Hematopoietic multipotent progenitor cell treated with erythropoietin and hydrocortisone succinate and interleukin-3 and kit ligand, for 8 days (in vitro differentiated cells): ENCODE results near the gene JAKMIP1.

ENCODE experiments used
- DNase-seq: peaks from one replicate; pipeline ENCODE4 v3.0.0-alpha.2; 2015

JAKMIP1 gene

GRCh38 chr4:6200011-6200921, at the start of gene JAKMIP1:
TSS of gene JAKMIP1 (minus strand) at chr4:6200549. CDS start at chr4:6112850, 87,699 bp downstream.
- peak; percentile 35 for DNase-seq

DNA sequence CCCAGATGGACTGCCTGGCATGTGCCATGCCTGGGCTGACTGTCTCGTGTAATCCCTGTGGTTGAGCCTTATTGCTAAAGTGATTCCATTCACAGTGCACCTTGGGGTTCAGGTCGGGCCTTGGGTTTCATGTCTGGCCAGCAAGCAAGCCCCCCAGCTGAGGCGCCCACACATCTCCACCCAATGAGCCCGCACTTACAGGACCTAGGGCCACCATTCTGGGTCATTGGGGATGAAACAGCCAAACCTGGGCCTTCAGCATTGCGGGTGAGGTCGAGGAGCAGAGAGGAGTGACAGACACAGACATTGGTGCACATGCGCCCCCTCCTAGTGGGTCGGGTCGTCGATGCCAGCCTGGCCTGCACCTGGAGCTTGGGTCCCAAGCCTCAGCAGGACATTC, 48.0 kb upstream of the JAKMIP1 start:
- DNase-seq, result no peak

DNA sequence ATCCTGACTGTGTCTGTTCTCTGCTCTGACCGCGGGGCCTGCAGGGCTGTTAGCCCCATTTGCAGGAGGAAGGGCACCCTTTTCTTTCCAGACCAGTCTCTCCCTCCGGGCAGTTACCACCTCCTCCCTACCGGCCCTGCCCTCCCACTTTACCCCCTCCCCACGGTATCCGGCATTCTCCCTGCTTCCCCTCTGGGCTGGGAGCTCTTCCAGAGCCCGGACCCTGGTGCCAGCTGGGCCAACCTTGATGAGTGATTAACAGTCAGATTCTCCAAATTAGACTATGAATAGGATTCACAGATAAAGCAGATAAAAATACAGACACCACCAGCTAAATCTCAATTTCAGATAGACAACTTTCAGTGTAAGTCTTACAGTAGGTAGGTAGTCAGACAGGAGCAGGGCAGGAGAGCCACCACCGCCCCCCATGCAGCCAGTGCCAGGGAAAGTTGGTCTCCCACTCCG, 45.9 kb upstream of the JAKMIP1 start:
- DNase-seq, result no peak

- DNase-seq, result no peak
Observed at GRCh38 chr4:6245246-6246169, 45.2 kb upstream of the JAKMIP1 start.

DNA sequence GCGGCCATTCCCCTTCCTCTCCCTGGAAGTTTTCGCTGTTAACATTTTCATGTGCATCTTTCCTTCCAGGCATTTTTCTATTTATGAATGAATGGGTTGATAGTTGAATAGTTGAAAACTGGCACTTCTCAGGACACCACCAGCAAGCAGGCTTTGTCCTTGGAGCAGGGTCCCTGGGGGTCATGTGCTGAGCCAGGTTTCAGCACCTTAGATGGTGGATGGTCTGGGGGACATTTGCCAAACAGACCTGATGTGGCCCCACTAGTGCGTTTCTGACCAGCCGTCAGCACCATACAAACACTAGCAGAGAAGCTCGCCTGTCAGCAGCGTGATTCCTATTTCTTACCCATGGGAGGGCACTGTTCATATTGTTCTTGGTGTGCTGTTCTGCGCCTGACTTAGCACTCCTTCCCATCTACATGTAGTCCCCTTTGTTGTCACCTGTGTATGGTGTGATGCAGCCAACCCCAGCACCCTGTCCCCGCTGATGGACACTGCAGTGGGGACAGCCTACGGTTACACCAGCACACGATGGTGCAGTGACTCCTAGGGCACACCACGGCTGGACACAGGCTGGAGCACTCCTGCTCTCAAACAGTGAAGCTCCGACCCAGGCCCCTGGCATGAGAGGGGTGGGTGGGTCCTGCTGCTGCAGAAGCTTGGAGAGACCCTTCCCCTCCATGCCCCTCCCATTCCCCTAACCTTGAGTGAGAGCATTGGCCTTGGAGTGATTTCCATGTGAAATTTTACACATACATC, 42.1 kb upstream of the JAKMIP1 start:
- no peak for DNase-seq

DNA sequence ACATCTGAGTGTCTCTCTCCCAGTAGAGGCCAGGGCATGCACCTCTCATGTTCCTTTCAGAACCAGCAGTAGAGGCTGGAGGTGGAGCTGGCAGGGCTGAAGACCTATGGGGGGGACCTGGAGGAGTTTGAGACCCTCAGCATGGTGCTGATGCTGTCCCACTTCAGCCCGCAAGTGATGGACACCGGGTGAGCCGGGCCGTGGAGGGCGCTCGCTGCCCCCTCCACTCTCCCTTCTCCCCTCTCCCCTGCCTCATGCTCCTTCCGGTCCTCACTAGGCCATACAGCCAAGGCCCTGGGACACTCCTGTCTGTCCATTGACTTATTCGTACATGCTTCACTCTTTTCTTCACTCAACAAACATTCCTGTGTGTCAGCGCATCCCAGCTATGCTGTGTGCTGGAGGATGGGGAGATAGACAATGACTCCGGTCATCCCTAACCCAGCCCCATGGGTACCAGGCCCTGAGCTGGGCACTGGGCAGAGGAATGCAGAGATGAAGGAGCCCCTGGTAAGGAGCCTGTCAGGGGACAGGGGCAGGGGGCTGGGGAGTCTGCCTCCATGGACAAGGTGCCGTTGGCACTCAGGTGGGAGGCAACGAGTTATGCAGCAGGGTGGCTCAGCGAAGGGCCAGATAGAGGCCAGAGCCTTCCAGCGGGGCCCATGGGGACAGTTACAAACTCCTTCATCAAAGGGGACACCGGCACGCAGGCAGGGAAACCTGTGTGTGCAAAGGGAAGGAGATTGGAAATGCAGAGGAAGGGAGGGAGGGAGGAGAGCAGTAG, 40.9 kb upstream of the JAKMIP1 start:
- DNase-seq, result no peak

GRCh38 chr4:6239968-6240367, 39.6 kb upstream of the JAKMIP1 start:
- DNase-seq, result no peak

DNA sequence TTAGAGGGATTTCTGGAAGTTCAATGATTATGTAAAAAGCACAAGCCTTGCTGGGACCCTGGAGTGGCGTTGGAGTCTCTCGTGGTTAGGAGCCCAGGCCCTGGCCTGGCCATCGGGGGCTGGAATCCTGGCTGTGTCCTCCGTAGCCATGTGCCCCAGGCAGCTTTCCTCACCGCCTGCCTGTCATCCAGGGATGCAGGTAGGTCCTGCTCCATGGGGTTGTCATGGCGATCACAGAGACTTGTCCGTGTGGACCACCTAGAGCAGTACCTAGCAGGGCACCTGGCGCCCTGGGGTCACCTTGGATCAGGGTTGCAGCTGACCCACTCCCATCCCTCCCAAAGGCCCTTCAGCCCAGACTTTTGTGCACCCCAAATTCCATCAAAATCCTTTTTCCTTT, 39.1 kb upstream of the JAKMIP1 start:
- no peak for DNase-seq

- DNase-seq, result no peak
Observed at GRCh38 chr4:6236816-6237390, 36.6 kb upstream of the JAKMIP1 start.

DNA sequence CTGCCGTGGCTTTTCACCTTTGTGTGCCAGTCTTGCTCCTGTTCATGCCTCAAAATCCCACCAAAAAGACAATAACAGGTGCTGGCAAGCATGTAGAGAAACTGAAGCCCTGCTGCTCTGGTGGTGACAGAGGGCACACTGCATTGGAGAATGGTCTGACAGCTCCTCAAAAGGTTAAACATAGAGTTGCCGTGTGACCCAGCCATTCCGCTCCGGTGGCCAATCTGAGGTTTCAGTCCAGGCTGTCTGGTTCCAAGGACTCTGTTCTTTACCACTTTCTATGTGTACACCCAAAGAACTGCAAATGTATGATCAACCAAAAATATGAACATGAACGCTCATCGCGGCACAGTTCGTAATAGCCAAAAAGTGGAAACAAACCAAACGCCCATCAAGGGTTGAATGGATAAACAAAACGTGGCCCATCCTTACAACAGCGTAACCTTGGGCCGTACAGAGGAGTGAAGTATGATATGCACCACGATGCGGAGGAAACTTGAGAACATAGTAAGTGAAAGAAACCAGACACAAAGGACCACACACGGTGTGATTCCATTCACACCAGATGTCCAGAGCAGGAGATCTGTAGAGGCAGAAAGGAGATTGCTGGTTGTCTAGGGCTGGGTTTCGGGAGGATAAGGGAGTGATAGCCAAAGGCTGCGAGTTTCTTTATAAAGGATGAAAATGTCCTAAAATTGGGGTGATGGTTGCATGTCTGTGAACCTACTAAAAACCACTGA, 35.7 kb upstream of the JAKMIP1 start:
- DNase-seq, result no peak

GRCh38 chr4:6235012-6235411, 34.7 kb upstream of the JAKMIP1 start:
- no peak for DNase-seq

GRCh38 chr4:6233929-6234328, 33.6 kb upstream of the JAKMIP1 start:
- DNase-seq, result no peak

- DNase-seq, result no peak
Observed at GRCh38 chr4:6232836-6233785, 32.8 kb upstream of the JAKMIP1 start.

DNA sequence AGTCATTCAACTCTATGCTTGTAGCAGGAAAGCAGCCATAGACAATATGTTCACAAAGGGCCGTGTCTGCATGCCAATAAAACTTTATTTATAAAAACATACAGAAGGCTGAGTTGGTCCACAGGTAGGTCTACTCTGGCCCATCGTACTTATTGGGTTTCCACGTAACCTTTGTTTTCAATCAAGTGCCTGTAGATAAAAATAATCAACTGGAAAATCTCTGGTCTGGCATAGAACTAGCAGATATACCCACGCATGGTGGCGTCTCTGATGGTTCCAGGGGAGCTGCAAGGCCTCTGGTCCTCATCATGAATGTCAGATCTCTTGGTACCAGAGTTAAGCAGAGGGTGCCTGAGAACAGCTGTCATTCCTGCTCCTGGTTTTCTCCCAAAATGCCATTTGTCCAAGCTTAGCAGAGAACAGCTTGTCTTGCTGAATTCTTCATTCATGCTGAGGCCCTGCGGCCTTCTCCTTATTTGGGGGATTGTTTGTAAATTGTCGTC, 31.4 kb upstream of the JAKMIP1 start:
- no peak for DNase-seq

GRCh38 chr4:6230827-6231662, 30.7 kb upstream of the JAKMIP1 start:
- DNase-seq, result no peak

DNA sequence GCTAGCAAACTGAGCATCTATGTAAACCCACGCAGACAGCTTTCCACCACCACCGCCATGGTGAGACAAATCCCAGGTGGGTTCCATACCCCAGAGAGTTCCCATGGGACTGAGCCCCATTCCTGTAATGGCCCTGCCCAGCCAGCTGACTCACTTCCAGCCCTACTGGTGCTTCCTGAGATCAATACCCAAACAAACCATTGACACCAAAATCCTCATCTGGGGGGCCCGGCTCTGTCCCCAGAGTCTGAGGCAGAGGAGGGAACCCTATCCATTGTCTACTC, 30.1 kb upstream of the JAKMIP1 start:
- DNase-seq, result no peak

DNA sequence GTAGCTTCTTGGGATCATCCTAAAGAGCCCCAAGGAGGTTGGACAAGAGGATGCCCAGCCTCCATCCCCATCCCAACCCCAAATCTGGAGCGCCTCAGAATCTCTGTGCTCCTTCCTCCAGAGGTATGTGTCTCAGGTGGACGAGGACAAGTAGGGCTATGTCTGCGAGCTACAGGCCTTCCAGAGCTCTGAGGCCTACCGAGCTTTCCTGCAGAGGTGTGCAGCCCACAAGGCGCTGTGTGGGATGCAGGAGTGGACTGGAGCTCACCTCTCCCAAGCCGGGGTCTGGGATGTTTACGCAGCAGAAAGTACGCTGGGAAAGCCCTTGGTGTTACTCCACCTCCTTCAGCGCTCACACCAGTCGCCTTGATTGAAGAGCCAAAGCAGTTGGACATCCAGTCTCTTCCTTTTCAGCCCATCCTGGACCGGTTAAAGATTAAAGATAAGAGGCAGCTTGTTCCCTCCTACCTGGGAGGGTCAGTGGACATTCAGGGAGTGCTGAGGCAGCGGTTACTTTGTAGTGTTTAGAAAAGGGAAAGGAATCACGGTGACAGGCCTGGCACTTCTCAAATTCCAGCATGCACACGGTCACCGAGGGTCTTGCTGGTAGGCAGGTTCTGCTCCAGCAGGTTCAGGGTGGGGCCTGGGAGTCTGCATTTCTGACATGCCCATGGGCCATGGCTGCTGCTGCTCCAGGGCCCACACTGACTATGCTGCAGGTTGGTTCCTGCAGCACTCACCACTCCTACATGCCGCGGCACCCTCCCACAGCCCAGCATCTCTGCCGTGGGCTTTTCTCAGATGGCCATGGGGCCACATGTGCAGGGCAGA, 29.5 kb upstream of the JAKMIP1 start:
- DNase-seq, result no peak

- DNase-seq, result no peak
Observed at GRCh38 chr4:6229095-6229494, 28.7 kb upstream of the JAKMIP1 start.
